Urinary bladder (tissue), 4 donors: ENCODE results near the gene TNFRSF6B. TPM values are rescaled to one million over a fixed set of nuclear protein-coding genes. Genes with fewer than 3 reads are reported as not detected.

Source experiments
- DNase-seq: peaks from one replicate; pipeline ENCODE4 v3.0.0-alpha.2; 2015; ENCODE audit errors: extremely low spot score
- H3K27ac ChIP-seq: one replicate; pipeline ENCODE4 v1.5.1; 2013; ENCODE audit warnings: low read depth, mild to moderate bottlenecking, moderate library complexity
- H3K36me3 ChIP-seq: one replicate; pipeline ENCODE4 v1.6.1; 2013; ENCODE audit warnings: mild to moderate bottlenecking, moderate library complexity; ENCODE audit not compliant: insufficient read depth
- H3K4me1 ChIP-seq: one replicate; pipeline ENCODE4 v1.6.1; 2013; ENCODE audit warnings: mild to moderate bottlenecking, moderate library complexity; ENCODE audit not compliant: insufficient read depth
- H3K4me3 ChIP-seq: one replicate; pipeline ENCODE4 v1.5.1; 2013; ENCODE audit warnings: low read depth, low read length
- WGBS: extraction: QIAGEN DNeasy Blood & Tissue Kit; methylation state at CpG from one replicate; pipeline ENCODE4 v1.1.7; 2013; 5-methylcytosine and 5-hydroxymethylcytosine counted together
- polyA plus RNA-seq: library from polyadenylated mRNA; stranded (reverse); fragments of 200-250 nt; gene quantifications from one replicate; pipeline ENCODE4 v1.2.3, GENCODE V29; 2013
- total RNA-seq: library from RNA; depleted of rRNA; stranded (reverse); fragments of >200 nt; gene quantifications from one replicate; pipeline ENCODE4 v1.2.3, GENCODE V29; 2014
- donor health status: healthy with polysubstance abuse.
- donor health status: healthy.

The TNFRSF6B gene
- total and polyA plus RNA-seq, 2 donors, result 0.42 to 35.6 TPM

DNA sequence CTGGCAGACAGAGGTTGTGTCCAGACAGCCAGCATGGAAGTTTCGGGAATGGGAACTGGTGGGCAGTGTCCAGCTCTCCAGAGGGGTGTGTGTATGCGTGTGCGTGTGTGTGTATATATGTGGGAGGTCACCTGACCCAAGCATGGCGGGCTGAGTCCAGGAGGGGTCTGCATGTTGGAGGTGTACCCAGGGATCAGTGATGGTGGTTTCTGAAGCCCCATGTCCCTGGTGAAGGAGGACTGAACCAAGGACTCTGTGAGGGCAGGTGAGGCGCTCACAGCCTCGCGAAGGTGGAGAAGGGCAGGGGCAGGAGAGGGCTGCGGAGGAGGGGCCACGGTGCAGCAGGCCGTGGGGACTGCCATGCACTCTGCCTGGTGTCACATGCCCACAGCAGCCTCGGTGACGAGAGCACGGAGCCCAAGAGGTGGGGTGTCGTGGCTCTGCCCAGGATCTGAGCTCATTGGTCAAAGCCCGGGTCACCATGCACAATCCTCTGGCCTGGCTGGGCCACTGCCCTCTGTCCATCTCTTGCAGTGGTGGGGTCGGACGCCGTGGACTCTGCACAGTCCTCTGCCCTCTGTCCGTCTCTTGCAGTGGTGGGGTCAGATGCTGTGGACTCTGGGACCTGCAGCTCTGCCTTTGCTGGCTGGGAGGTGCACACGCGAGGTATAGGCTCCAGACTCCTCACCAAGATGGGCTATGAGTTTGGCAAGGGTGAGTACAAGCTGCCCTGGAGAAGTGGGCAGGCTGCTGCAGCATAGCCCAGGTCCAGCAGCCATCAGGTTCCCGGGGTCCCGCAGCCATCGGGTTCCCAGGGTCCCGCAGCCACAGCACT is 37.9 kb downstream of the TNFRSF6B start:
- H3K36me3 ChIP-seq, result peaks cover 1% of the 10 kb centered on the region
- no peak for DNase-seq

DNA sequence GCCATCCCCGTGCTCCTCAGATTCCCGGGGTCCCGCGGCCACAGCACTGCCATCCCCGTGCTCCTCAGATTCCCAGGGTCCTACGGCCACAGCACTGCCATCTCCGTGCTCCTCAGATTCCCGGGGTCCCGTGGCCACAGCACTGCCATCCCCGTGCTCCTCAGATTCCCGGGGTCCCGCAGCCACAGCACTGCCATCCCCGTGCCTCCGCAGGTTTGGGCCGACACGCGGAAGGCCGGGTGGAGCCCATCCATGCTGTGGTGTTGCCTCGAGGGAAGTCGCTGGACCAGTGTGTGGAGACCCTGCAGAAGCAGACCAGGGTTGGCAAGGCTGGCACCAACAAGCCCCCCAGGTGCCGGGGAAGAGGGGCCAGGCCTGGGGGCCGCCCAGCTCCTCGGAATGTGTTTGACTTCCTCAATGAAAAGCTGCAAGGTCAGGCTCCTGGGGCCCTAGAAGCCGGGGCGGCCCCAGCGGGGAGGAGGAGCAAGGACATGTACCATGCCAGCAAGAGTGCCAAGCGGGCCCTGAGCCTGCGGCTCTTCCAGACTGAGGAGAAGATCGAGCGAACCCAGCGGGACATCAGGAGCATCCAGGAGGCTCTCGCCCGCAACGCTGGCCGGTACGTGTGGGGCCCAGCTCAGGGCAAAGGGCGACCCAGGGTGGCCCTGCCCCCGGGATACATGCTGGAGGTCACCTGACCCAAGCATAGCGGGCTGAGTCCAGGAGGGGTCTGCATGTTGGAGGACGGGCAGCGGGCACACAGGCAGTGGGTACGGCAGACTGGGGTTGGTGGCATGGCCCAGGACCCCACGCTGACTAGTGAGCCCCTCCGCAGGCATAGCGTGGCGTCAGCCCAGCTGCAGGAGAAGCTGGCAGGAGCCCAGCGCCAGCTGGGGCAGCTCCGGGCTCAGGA is 38.8 kb downstream of the TNFRSF6B start:
- WGBS, result 93% methylated on average over 48 of the region's 48 CpGs
- no peak overlapping the region for H3K4me3 ChIP-seq
- peaks cover 1% of the 10 kb centered on the region for H3K36me3 ChIP-seq
- no peaks in the 10 kb centered on the region for H3K4me1 ChIP-seq
- no peak overlapping the region for H3K27ac ChIP-seq
- DNase-seq, result no peak

More for the DNA sequence above, 37.9 kb downstream of the TNFRSF6B start:
- Histone ChIP-seq H3K4me3 (no peak overlapping the region), H3K4me1 (no peaks in the 10 kb centered on the region), H3K27ac (no peak overlapping the region)
- WGBS, result 91% methylated on average over 25 of the region's 25 CpGs

DNA sequence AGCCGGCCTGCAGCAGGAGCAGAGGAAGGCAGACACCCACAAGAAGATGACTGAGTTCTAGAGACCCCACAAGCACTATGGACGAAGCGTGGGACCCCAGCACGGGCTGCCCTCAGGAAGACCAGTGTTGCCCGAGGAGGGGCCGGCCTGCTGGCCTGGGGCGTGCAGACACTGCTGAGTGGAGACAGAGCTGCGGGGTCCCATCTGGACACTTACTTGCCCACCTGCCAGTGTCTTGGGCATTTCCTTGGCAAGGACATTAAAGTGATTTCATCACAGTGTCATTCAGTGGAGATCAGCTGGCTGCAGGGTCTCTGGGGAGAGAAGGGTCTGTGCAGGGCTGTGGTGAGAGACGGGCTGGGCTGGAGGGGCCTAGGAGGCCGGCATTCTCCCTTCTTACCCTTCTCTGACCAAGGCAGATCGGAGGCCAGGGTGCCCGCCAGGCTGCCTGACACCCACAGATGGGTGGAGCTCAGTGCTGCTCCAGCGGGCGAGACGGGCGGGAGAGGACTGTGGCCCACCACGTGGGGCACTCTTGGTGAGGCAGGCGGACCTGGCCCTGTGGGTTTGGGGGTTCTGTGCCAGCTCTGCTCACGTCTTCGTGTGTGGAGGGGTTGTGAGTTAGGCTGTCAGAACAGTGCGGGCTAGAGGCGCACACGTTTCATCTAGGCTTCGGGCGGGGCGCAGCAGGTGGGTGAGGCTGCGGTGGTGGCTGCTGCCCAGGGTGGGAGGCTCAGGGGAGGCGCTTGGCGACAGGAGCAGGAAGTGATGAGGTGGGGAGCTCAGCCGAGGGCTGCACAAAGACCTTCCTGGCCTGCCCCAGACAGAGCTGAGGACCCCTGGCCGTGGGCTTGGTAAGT is 39.6 kb downstream of the TNFRSF6B start, which contains the start of gene LIME1:
Gene LIME1, plus strand, starts transcription at position 806 of the 860 bp plus-strand sequence. CDS start 886 bp downstream, outside the sequence.
- WGBS, result 83% methylated on average over 31 of the region's 31 CpGs
- peak within 1 kb of the TSS; percentile 41 for H3K4me3 ChIP-seq
- H3K36me3 ChIP-seq, result peaks cover 1% of the 10 kb centered on the region
- no peaks in the 10 kb centered on the region for H3K4me1 ChIP-seq
- H3K27ac ChIP-seq, result no peak within 1 kb of the TSS
- no peak for DNase-seq

DNA sequence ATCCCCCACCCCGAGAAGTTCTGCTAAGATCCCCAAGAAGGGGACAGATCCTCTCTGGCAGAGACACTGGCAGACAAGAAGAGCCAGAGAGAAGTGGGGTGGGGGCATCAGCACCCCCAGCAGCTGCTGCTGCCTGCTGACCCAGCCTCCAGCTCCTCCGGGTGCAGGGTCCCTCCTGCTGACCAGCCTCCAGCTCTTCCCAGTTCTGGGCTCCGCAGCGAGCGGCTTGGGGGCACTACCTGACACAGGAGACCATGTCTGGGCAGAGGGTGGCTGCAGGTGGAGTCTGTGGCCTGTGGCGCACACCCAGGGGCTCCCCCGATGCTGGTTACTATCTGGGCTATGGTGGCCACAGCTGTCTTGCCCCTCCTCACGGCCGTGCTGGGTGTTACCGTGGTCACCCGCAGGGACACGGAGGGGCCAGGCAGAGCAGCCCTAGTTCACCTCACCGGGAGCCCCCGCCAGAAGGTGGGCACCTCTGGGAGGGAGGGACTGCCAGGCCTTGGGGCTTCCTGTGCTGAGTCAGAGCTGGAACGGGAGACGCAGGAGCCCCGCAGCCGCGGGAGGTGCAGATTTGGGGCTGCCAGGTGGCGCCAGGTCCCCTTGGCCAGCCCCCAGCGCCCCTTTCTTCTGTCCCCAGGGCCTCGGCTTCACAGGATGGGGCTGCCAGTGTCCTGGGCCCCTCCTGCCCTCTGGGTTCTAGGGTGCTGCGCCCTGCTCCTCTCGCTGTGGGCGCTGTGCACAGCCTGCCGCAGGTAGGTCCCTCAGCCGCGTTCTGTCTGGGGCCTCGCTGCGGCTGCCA is 40.6 kb downstream of the TNFRSF6B start:
- Histone ChIP-seq H3K4me1 (no peaks in the 10 kb centered on the region), H3K36me3 (peaks cover 1% of the 10 kb centered on the region), H3K27ac (no peak overlapping the region), H3K4me3 (peak overlapping the region; percentile 41)
- WGBS, result 45% methylated on average over 30 of the region's 30 CpGs
- no peak for DNase-seq

DNA sequence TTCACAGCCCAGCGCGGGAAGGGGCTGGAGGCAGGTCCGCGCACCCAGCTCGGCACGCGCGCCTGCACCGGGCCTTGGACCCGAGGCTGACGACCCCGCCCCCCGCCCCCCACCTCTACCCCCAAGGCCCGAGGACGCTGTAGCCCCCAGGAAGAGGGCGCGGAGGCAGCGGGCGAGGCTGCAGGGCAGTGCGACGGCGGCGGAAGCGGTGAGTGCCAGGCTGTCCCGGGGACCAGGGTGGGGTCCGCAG is 41.2 kb downstream of the TNFRSF6B start:
- H3K4me3 ChIP-seq, result peak overlapping the region; percentile 41
- no peak overlapping the region for H3K27ac ChIP-seq
- WGBS, result 8% methylated on average over 26 of the region's 26 CpGs
- DNase-seq, result no peak
- peaks cover 1% of the 10 kb centered on the region for H3K36me3 ChIP-seq
- no peaks in the 10 kb centered on the region for H3K4me1 ChIP-seq

DNA sequence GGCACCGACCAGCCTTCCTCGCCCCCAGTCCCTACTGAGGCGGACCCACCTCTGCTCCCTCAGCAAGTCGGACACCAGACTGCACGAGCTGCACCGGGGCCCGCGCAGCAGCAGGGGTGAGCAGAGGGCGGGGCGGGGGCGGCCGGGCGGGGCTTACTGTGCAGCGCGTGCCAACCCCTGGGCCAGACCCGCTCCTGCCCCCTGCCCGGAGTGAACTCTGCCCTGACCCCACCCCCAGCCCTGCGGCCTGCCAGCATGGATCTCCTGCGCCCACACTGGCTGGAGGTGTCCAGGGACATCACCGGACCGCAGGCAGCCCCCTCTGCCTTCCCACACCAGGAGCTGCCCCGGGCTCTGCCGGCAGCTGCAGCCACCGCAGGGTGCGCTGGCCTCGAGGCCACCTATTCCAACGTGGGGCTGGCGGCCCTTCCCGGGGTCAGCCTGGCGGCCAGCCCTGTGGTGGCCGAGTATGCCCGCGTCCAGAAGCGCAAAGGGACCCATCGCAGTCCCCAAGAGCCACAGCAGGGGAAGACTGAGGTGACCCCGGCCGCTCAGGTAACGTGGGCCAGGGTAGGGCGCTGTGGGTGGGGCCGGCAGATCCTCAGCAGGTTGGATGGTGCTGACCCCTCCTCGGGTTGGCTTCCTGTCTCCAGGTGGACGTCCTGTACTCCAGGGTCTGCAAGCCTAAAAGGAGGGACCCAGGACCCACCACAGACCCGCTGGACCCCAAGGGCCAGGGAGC is 41.7 kb downstream of the TNFRSF6B start:
- 23% methylated on average over 43 of the region's 43 CpGs for WGBS
- no peaks in the 10 kb centered on the region for H3K4me1 ChIP-seq
- DNase-seq, result no peak
- H3K27ac ChIP-seq, result no peak overlapping the region
- peaks cover 1% of the 10 kb centered on the region for H3K36me3 ChIP-seq
- peak overlapping the region; percentile 41 for H3K4me3 ChIP-seq

DNA sequence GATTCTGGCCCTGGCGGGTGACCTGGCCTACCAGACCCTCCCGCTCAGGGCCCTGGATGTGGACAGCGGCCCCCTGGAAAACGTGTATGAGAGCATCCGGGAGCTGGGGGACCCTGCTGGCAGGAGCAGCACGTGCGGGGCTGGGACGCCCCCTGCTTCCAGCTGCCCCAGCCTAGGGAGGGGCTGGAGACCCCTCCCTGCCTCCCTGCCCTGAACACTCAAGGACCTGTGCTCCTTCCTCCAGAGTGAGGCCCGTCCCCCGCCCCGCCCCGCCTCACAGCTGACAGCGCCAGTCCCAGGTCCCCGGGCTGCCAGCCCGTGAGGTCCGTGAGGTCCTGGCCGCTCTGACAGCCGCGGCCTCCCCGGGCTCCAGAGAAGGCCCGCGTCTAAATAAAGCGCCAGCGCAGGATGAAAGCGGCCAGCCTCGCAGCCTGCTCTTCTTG is 42.3 kb downstream of the TNFRSF6B start:
- Histone ChIP-seq H3K4me1 (no peaks in the 10 kb centered on the region), H3K27ac (peak overlapping the region; percentile 85), H3K36me3 (peaks cover 1% of the 10 kb centered on the region), H3K4me3 (peak overlapping the region; percentile 79)
- no peak for DNase-seq
- WGBS, result 14% methylated on average over 26 of the region's 26 CpGs

DNA sequence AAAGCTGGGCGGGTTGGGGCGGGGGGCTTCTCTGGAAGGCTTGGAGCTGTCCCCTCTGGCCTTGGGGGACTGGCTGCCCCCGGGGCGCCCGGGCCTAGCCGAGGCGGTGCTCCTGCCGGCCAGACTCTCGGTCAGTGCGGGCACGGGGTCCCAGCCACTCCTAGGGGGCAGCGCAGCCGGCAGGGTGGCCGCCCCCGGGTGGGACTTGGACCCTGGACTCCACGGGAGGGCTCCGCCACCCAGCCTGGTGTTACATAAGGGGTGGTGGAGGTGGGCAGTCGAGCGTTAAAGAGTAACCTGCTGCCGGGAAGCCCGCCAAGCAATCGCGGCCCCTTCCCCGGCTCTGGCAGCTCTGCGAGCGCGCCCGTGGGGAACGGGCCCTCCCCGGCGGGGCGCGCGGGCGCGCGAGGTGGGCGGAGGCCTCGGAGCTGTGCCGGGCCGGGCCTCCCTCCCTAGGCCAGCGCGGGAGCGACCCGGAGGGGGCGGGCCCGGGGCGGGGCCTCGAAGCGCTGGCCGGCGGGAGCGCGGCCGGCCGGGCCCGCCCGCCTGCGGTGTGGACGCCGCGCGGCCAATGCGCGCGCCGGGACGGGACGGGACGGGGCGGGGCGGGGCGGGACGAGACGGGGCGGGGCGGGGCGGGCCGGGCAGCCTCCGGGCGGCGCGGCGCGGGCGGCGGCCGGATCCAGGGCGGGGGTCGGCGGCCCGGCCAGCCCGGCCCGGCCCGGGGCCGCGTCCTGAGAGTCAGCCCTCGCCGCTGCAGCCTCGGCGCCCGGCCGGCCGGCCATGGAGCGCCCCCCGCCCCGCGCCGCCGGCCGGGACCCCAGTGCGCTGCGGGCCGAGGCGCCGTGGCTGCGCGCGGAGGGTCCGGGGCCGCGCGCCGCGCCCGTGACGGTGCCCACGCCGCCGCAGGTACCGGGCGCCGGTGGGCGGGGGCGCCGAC is 42.9 kb downstream of the TNFRSF6B start, which contains the start of gene SLC2A4RG:
Gene SLC2A4RG, plus strand, starts transcription at position 647 of the 940 bp plus-strand sequence. Its CDS starts 137 bp downstream, at position 784.
- WGBS, result 1% methylated on average over 133 of the region's 136 CpGs
- H3K4me1 ChIP-seq, result no peaks in the 10 kb centered on the region
- peak within 1 kb of the TSS; percentile 79 for H3K4me3 ChIP-seq
- peaks cover 1% of the 10 kb centered on the region for H3K36me3 ChIP-seq
- no peak for DNase-seq
- peak within 1 kb of the TSS; percentile 94 for H3K27ac ChIP-seq

DNA sequence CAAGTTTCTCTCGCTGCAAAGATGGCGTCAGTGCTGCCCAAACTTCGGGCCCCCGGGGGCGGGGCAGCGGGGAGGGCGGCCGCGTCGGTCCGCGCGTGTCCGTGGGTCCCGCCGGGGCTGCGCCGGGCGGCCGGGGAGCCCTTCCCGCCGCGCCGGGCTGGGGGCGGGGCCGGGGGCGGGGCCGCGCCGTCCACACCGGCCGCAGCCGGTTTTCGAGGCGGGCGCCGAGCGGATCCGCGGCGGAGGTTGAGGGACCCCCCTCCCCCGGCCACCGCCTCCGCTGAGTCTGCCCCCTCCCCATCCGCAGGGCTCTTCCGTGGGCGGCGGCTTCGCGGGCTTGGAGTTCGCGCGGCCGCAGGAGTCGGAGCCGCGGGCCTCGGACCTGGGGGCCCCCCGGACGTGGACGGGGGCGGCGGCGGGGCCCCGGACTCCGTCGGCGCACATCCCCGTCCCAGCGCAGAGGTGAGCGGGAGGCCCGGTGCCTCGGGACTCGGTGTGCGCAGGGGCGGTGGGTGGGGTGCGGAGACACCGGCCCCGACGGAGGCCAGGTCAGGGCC is 43.7 kb downstream of the TNFRSF6B start:
- DNase-seq, result no peak
- Histone ChIP-seq H3K4me3 (peak overlapping the region; percentile 79), H3K27ac (peak overlapping the region; percentile 94), H3K36me3 (peaks cover 1% of the 10 kb centered on the region), H3K4me1 (no peaks in the 10 kb centered on the region)
- under 1% methylated on average over 80 of the region's 80 CpGs for WGBS

DNA sequence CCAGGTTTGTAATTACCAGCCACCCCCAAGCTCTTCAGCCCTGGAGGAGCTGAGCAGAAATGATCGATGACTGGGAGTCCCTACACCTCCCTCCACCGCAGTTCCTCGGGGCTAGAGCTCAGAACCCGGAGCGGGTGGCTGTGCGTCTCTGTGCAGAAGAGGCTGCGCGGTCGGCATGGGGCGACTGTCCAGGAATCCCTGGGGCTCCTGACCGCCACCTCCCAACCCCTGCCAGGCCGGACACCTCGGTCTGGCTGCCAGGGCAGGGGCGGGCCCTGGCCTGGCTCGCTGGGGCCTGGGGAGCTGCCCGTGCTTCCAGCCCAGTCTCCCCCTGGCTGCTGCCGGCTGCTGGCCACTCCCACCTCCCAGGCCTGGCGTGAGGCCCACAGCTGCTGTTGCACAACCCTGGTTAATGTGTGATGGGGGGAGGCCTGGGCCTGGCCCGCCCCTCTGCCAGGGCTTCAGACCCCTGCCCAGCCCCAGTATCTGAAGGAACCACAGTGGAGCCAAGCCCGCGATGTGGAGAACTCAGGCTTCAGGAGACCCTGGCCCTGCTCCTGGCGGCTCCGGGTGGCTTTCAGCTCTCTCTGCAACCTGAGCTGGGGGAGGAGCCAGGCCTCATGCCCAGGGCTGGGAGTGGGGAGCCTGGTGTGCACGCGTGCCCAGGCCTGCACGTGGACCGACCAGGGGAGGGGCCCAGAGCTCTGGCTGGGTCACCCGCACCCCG is 44.3 kb downstream of the TNFRSF6B start:
- Histone ChIP-seq H3K36me3 (peaks cover 1% of the 10 kb centered on the region), H3K4me1 (no peaks in the 10 kb centered on the region), H3K27ac (peak overlapping the region; percentile 94), H3K4me3 (peak overlapping the region; percentile 79)
- WGBS, result 3% methylated on average over 29 of the region's 29 CpGs
- peak; percentile 67 for DNase-seq
